ENCODE results near the gene DYNC2H1.

DNA sequence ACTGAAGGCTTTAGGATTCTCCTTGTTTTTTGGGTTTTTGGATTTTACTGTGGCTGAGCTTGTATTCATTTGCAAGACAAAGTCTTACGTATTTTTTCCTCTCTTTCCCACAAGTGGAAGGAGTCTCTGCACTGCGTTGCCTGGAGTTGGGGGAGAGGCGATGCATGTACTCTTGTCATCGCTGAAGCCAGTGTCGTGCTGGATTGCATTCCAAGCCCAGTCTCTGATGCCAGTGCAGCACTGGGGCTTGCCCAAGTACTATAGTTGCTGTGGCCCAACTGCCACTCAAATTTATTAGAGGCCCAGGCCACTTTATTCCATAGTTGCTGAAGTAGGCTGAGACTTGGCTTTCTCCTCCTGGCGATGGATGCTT, 230.2 kb downstream of the DYNC2H1 start:
- TF ChIP-seq, protein P1, sequence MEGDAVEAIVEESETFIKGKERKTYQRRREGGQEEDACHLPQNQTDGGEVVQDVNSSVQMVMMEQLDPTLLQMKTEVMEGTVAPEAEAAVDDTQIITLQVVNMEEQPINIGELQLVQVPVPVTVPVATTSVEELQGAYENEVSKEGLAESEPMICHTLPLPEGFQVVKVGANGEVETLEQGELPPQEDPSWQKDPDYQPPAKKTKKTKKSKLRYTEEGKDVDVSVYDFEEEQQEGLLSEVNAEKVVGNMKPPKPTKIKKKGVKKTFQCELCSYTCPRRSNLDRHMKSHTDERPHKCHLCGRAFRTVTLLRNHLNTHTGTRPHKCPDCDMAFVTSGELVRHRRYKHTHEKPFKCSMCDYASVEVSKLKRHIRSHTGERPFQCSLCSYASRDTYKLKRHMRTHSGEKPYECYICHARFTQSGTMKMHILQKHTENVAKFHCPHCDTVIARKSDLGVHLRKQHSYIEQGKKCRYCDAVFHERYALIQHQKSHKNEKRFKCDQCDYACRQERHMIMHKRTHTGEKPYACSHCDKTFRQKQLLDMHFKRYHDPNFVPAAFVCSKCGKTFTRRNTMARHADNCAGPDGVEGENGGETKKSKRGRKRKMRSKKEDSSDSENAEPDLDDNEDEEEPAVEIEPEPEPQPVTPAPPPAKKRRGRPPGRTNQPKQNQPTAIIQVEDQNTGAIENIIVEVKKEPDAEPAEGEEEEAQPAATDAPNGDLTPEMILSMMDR (IDR thresholded peaks at IDR 0.05), result no peak
- TF ChIP-seq POLR2AphosphoS5 (IDR thresholded peaks at IDR 0.05; ENCODE audit: low read depth, low read length) (no peak), SIN3A (IDR thresholded peaks at IDR 0.05; ENCODE audit: borderline replicate concordance, insufficient read depth, low read depth, low read length) (no peak)

Data from Panc1 (cell line).